ENCODE results near the gene KLHL30.
"Not testable (repeated sequence)": the region's sequence is repeated elsewhere in the genome, so short reads cannot be mapped to it uniquely, and the experiment has no call there.

Gene KLHL30

GRCh38 chr2:238169048-238169707, 30.7 kb downstream of the KLHL30 start:
- DNase-seq (ENCODE audit: low spot score), result no peak
- in situ Hi-C loops (cut with MboI; ENCODE audit: low sequenced_read_pairs, unreplicated experiment), result no loop called here
- TF ChIP-seq, protein P1, sequence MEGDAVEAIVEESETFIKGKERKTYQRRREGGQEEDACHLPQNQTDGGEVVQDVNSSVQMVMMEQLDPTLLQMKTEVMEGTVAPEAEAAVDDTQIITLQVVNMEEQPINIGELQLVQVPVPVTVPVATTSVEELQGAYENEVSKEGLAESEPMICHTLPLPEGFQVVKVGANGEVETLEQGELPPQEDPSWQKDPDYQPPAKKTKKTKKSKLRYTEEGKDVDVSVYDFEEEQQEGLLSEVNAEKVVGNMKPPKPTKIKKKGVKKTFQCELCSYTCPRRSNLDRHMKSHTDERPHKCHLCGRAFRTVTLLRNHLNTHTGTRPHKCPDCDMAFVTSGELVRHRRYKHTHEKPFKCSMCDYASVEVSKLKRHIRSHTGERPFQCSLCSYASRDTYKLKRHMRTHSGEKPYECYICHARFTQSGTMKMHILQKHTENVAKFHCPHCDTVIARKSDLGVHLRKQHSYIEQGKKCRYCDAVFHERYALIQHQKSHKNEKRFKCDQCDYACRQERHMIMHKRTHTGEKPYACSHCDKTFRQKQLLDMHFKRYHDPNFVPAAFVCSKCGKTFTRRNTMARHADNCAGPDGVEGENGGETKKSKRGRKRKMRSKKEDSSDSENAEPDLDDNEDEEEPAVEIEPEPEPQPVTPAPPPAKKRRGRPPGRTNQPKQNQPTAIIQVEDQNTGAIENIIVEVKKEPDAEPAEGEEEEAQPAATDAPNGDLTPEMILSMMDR (IDR thresholded peaks at IDR 0.05; ENCODE audit: borderline replicate concordance, control extremely low read depth, extremely low read depth, insufficient read depth, missing control alignments), result no peak

GRCh38 chr2:238169708-238170251, 31.3 kb downstream of the KLHL30 start:
- in situ Hi-C loops (cut with MboI; ENCODE audit: low sequenced_read_pairs, unreplicated experiment), result no loop called here
- no peak for DNase-seq (ENCODE audit: low spot score)
- TF ChIP-seq, protein P1 (IDR thresholded peaks at IDR 0.05; ENCODE audit: borderline replicate concordance, control extremely low read depth, extremely low read depth, insufficient read depth, missing control alignments), result no peak

- in situ Hi-C loops (cut with MboI; ENCODE audit: low sequenced_read_pairs, unreplicated experiment), result no loop called here
- TF ChIP-seq, protein P1 (IDR thresholded peaks at IDR 0.05; ENCODE audit: borderline replicate concordance, control extremely low read depth, extremely low read depth, insufficient read depth, missing control alignments), result no peak
- no peak for DNase-seq (ENCODE audit: low spot score)
These were observed 32.1 kb downstream of the KLHL30 start for GRCh38 chr2:238170386-238171071.

GRCh38 chr2:238171072-238171431, 32.6 kb downstream of the KLHL30 start:
- DNase-seq (ENCODE audit: low spot score); in situ Hi-C loops (cut with MboI; ENCODE audit: low sequenced_read_pairs, unreplicated experiment): not testable (repeated sequence)

DNA sequence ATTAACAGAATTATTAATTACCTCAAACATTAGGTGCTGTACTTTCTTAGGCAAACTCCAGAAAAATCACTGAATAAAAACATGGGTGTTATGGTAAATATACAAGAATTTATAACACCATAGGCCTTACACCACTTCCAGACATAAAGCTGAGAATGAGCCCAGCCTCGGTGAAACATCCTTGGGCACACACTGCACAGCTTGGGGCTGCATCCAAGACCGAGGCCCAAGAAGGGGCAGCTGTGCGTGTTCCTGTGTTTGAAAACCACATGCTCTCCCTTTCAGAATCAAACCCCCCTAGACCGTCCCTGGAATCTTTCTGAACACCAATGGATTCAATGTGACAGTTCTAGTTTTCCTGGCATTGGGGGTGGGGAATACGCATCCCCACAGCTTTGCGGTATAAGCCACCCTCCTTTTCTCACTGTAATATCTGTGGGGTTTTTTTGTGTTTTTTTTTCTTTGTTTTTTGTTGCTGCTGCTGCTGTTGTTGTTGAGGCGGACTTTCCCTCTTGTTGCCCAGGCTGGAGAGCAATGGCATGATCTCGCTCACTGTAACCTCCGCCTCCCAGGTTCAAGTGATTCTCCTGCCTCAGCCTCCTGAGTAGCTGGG, 33.2 kb downstream of the KLHL30 start:
- TF ChIP-seq, protein P1 (IDR thresholded peaks at IDR 0.05; ENCODE audit: borderline replicate concordance, control extremely low read depth, extremely low read depth, insufficient read depth, missing control alignments), result no peak
- in situ Hi-C loops (cut with MboI; ENCODE audit: low sequenced_read_pairs, unreplicated experiment), result no loop called here
- DNase-seq (ENCODE audit: low spot score), result no peak

- DNase-seq (ENCODE audit: low spot score), result no peak
- TF ChIP-seq, protein P1 (IDR thresholded peaks at IDR 0.05; ENCODE audit: borderline replicate concordance, control extremely low read depth, extremely low read depth, insufficient read depth, missing control alignments), result no peak
- in situ Hi-C loops (cut with MboI; ENCODE audit: low sequenced_read_pairs, unreplicated experiment), result no loop called here
These were observed 34.0 kb downstream of the KLHL30 start for GRCh38 chr2:238172439-238172838.

- TF ChIP-seq, protein P1 (IDR thresholded peaks at IDR 0.05; ENCODE audit: borderline replicate concordance, control extremely low read depth, extremely low read depth, insufficient read depth, missing control alignments), result no peak
- in situ Hi-C loops (cut with MboI; ENCODE audit: low sequenced_read_pairs, unreplicated experiment), result no loop called here
- DNase-seq (ENCODE audit: low spot score), result no peak
These were observed 35.2 kb downstream of the KLHL30 start for GRCh38 chr2:238173692-238174091.
